CD4-positive, CD25-positive, alpha-beta regulatory T cell (primary cell): Measurements from ENCODE around the gene ITGAL. TPM values are rescaled to one million over a fixed set of nuclear protein-coding genes. Genes with fewer than 3 reads are reported as not detected.
"Not testable (repeated sequence)": the region's sequence is repeated elsewhere in the genome, so short reads cannot be mapped to it uniquely, and the experiment has no call there.

Source experiments
- ATAC-seq, 2 donors: fragments of 150-1000 bp; cut with Tn5 transposase; one replicate each; pipeline ENCODE4 v1.10.0; 2021; ENCODE audit warnings: low read depth in 2 of 2, moderate number of reproducible peaks in 2 of 2, moderate library complexity in 1 of 2
- DNase-seq, 3 donors: peaks; one replicate each; pipeline versions ENCODE4 v3.0.0 to v3.0.0-alpha.2; 2012 to 2022; ENCODE audit warnings: mixed read lengths in 1 of 3
- H3K27ac ChIP-seq: one replicate; pipeline ENCODE4 v1.7.0; 2013; ENCODE audit warnings: mild to moderate bottlenecking, low read length; ENCODE audit not compliant: insufficient read depth, poor library complexity, severe bottlenecking
- H3K27me3 ChIP-seq: one replicate; pipeline ENCODE4 v1.7.0; 2013; ENCODE audit warnings: low read length; ENCODE audit not compliant: control insufficient read depth, insufficient read depth
- H3K36me3 ChIP-seq: one replicate; pipeline ENCODE4 v1.7.0; 2013; ENCODE audit warnings: mild to moderate bottlenecking, low read length, moderate library complexity; ENCODE audit not compliant: control insufficient read depth, insufficient read depth
- H3K4me1 ChIP-seq: 2 replicates; pipeline ENCODE4 v1.7.0; 2013; ENCODE audit warnings: mild to moderate bottlenecking, low read length; ENCODE audit not compliant: insufficient read depth, control insufficient read depth, poor library complexity, severe bottlenecking
- H3K4me3 ChIP-seq: one replicate; pipeline ENCODE4 v1.7.0; 2013; ENCODE audit warnings: low read depth, mild to moderate bottlenecking, low read length, moderate library complexity
- H3K9me3 ChIP-seq, 2 experiments: 1 replicate in 1 of 2; 2 replicates in 1 of 2; pipeline ENCODE4 v1.7.0; 2013; ENCODE audit warnings: low read length in 2 of 2, mild to moderate bottlenecking in 1 of 2, moderate library complexity in 1 of 2; ENCODE audit not compliant: control insufficient read depth in 2 of 2
- H3K27ac Mint-ChIP-seq, 3 donors: one replicate each; pipeline ENCODE4 v1.8.0; 2020 to 2022; ENCODE audit warnings: mild to moderate bottlenecking in 3 of 3, mixed read lengths in 3 of 3, moderate library complexity in 2 of 3
- H3K27me3 Mint-ChIP-seq: one replicate; pipeline ENCODE4 v1.8.0; 2022; ENCODE audit warnings: mild to moderate bottlenecking, mixed read lengths
- H3K36me3 Mint-ChIP-seq: one replicate; pipeline ENCODE4 v1.8.0; 2020; ENCODE audit warnings: mixed read lengths
- H3K4me1 Mint-ChIP-seq, 4 donors: one replicate each; pipeline ENCODE4 v1.8.0; 2020 to 2022; ENCODE audit warnings: mixed read lengths in 4 of 4, mild to moderate bottlenecking in 1 of 4
- H3K4me3 Mint-ChIP-seq, 4 donors: one replicate each; pipeline ENCODE4 v1.8.0; 2020 to 2022; ENCODE audit warnings: mild to moderate bottlenecking in 4 of 4, mixed read lengths in 4 of 4, moderate library complexity in 3 of 4
- H3K9me3 Mint-ChIP-seq, 7 donors: one replicate each; pipeline ENCODE4 v1.8.0; 2020 to 2022; ENCODE audit warnings: mixed read lengths in 7 of 7, mild to moderate bottlenecking in 3 of 7, moderate library complexity in 2 of 7
- polyA plus RNA-seq, 4 donors: library from polyadenylated mRNA; unstranded; fragments of 300-500 nt; fragmentation: Illumina TruSeq; gene quantifications; one replicate each; pipeline ENCODE4 v1.2.3, GENCODE V29; 2021
- total RNA-seq: library from RNA; stranded (reverse); gene quantifications from one replicate; pipeline ENCODE4 v1.2.3, GENCODE V29; 2022

Gene ITGAL
- total and polyA plus RNA-seq, 5 donors from 2014 or later: 106 to 393 (median 125) TPM

GRCh38 chr16:30458561-30459394, 13.8 kb upstream of the ITGAL start:
- peak overlapping the region; percentile 36 to 62 (median 54) for H3K4me3 Mint-ChIP-seq
- H3K9me3 Mint-ChIP-seq: no peaks in the 10 kb centered on the region
- no peaks in the 10 kb centered on the region for H3K36me3 Mint-ChIP-seq
- peak overlapping the region; percentile 44 for H3K4me3 ChIP-seq
- no peaks in the 10 kb centered on the region for H3K9me3 ChIP-seq
- peaks cover 6 to 48% (median 18%) of the 10 kb centered on the region in 4 donors for H3K4me1 Mint-ChIP-seq
- DNase-seq (peak in 2 of 3 donors; percentile 60 to 96), ATAC-seq (peak; percentile 97 to 98)
- H3K4me1 ChIP-seq: peaks cover 27% of the 10 kb centered on the region
- H3K36me3 ChIP-seq: no peaks in the 10 kb centered on the region
- H3K27ac ChIP-seq: peak overlapping the region; percentile 60
- peak overlapping the region; percentile 84 to 99 (median 90) for H3K27ac Mint-ChIP-seq
- H3K27me3 Mint-ChIP-seq: no peaks in the 10 kb centered on the region
- no peaks in the 10 kb centered on the region for H3K27me3 ChIP-seq

DNA sequence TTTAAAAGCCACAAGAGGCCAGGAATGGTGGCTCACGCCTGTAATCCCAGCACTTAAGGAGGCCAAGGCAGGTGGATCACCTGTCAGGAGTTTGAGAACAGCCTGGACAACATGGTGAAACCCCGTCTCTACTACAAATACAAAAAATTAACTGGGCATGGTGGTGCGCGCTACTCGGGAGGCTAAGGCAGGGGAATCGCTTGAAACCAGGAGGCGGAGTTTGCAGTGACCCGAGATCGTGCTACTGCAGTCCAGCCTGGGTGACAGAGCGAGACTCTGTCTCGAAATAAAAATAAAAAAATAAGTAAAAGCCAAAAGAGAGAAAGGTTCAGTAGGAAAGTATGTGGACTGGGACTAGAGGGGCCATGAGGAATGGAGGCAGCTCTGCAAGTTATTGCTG, 13.1 kb upstream of the ITGAL start:
- DNase-seq (no peak), ATAC-seq (no peak)
- H3K4me1 Mint-ChIP-seq: peaks cover 6 to 41% (median 14%) of the 10 kb centered on the region in 4 donors
- peak overlapping the region in 1 of 4 donors; percentile 36 for H3K4me3 Mint-ChIP-seq
- Histone ChIP-seq H3K27me3 (no peaks in the 10 kb centered on the region), H3K4me1 (peaks cover 27% of the 10 kb centered on the region), H3K9me3 (no peaks in the 10 kb centered on the region), H3K27ac (peak overlapping the region; percentile 60), H3K4me3 (no peak overlapping the region), H3K36me3 (no peaks in the 10 kb centered on the region)
- no peaks in the 10 kb centered on the region for H3K36me3 Mint-ChIP-seq
- H3K27ac Mint-ChIP-seq: peak overlapping the region; percentile 84 to 99 (median 90)
- H3K27me3 Mint-ChIP-seq: no peaks in the 10 kb centered on the region
- no peaks in the 10 kb centered on the region for H3K9me3 Mint-ChIP-seq

GRCh38 chr16:30461426-30461825, 11.1 kb upstream of the ITGAL start:
- H3K27me3 Mint-ChIP-seq, ATAC-seq, H3K36me3 Mint-ChIP-seq, DNase-seq, H3K4me3 Mint-ChIP-seq, H3K4me3 ChIP-seq, H3K27ac ChIP-seq, H3K27ac Mint-ChIP-seq, H3K9me3 Mint-ChIP-seq, H3K9me3 ChIP-seq, H3K36me3 ChIP-seq, H3K27me3 ChIP-seq: not testable (repeated sequence)
- peaks cover 5 to 38% (median 13%) of the 10 kb centered on the region in 4 donors for H3K4me1 Mint-ChIP-seq
- peaks cover 23% of the 10 kb centered on the region for H3K4me1 ChIP-seq

GRCh38 chr16:30464078-30464477, 8.5 kb upstream of the ITGAL start:
- no peaks in the 10 kb centered on the region for H3K9me3 ChIP-seq
- no peaks in the 10 kb centered on the region for H3K36me3 ChIP-seq
- H3K4me1 Mint-ChIP-seq: peaks cover 0 to 23% (median 5%) of the 10 kb centered on the region in 4 donors
- H3K27ac Mint-ChIP-seq: peak overlapping the region in 2 of 3 donors; percentile 45 to 55
- peaks cover 5% of the 10 kb centered on the region for H3K4me1 ChIP-seq
- no peak overlapping the region for H3K4me3 Mint-ChIP-seq
- H3K9me3 Mint-ChIP-seq: no peaks in the 10 kb centered on the region
- H3K36me3 Mint-ChIP-seq: no peaks in the 10 kb centered on the region
- H3K27me3 ChIP-seq: no peaks in the 10 kb centered on the region
- H3K27me3 Mint-ChIP-seq: no peaks in the 10 kb centered on the region
- H3K4me3 ChIP-seq: no peak overlapping the region
- H3K27ac ChIP-seq: no peak overlapping the region
- no peak for DNase-seq
- ATAC-seq: no peak

- Histone ChIP-seq H3K27ac (peak overlapping the region; percentile 87), H3K9me3 (no peaks in the 10 kb centered on the region), H3K4me3 (no peak overlapping the region), H3K36me3 (peaks cover 1% of the 10 kb centered on the region), H3K27me3 (no peaks in the 10 kb centered on the region), H3K4me1 (peaks cover 57% of the 10 kb centered on the region)
- H3K4me1 Mint-ChIP-seq: peaks cover 15 to 71% (median 28%) of the 10 kb centered on the region in 4 donors
- peak overlapping the region in 3 of 4 donors; percentile 62 to 80 (median 80) for H3K4me3 Mint-ChIP-seq
- H3K36me3 Mint-ChIP-seq: peaks cover 17% of the 10 kb centered on the region
- ATAC-seq (no peak), DNase-seq (peak in 1 of 3 donors; percentile 52)
- H3K27me3 Mint-ChIP-seq: no peaks in the 10 kb centered on the region
- peak overlapping the region; percentile 55 to 96 (median 96) for H3K27ac Mint-ChIP-seq
- H3K9me3 Mint-ChIP-seq: no peaks in the 10 kb centered on the region
Measured at GRCh38 chr16:30470170-30470512, 2.4 kb upstream of the ITGAL start.

GRCh38 chr16:30470632-30470995, 1.9 kb upstream of the ITGAL start:
- peak overlapping the region; percentile 87 for H3K27ac ChIP-seq
- Mint-ChIP-seq H3K27me3 (no peaks in the 10 kb centered on the region), H3K27ac (peak overlapping the region; percentile 55 to 99 (median 96)), H3K4me1 (peaks cover 19 to 76% (median 30%) of the 10 kb centered on the region in 4 donors), H3K4me3 (peak overlapping the region in 3 of 4 donors; percentile 26 to 80 (median 80)), H3K36me3 (peaks cover 21% of the 10 kb centered on the region), H3K9me3 (no peaks in the 10 kb centered on the region)
- no peaks in the 10 kb centered on the region for H3K27me3 ChIP-seq
- DNase-seq (no peak), ATAC-seq (no peak)
- H3K4me3 ChIP-seq: peak overlapping the region; percentile 8
- H3K9me3 ChIP-seq: no peaks in the 10 kb centered on the region
- peaks cover 62% of the 10 kb centered on the region for H3K4me1 ChIP-seq
- peaks cover 6% of the 10 kb centered on the region for H3K36me3 ChIP-seq

GRCh38 chr16:30473231-30474073, 910 bp downstream of the ITGAL start:
- Histone ChIP-seq H3K27ac (peak overlapping the region; percentile 87), H3K4me1 (peaks cover 77% of the 10 kb centered on the region), H3K27me3 (no peaks in the 10 kb centered on the region), H3K4me3 (peak overlapping the region; percentile 89), H3K9me3 (no peaks in the 10 kb centered on the region), H3K36me3 (peaks cover 16% of the 10 kb centered on the region)
- H3K27me3 Mint-ChIP-seq: no peaks in the 10 kb centered on the region
- peaks cover 32% of the 10 kb centered on the region for H3K36me3 Mint-ChIP-seq
- ATAC-seq (peak in 1 of 2 donors; percentile 7), DNase-seq (no peak)
- peak overlapping the region; percentile 89 to 100 (median 98) for H3K4me3 Mint-ChIP-seq
- H3K4me1 Mint-ChIP-seq: peaks cover 19 to 82% (median 41%) of the 10 kb centered on the region in 4 donors
- no peaks in the 10 kb centered on the region for H3K9me3 Mint-ChIP-seq
- peak overlapping the region; percentile 93 to 99 (median 96) for H3K27ac Mint-ChIP-seq
